Cardiac fibroblast (primary cell): ENCODE results near the gene AP2M1.
"Not testable (repeated sequence)": the region's sequence is repeated elsewhere in the genome, so short reads cannot be mapped to it uniquely, and the experiment has no call there.

ENCODE experiments used
- DNase-seq, 2 donors: peaks; one replicate each; pipeline versions ENCODE4 v3.0.0 to v3.0.0-alpha.2; 2010; ENCODE audit warnings: low read depth in 2 of 2
- H3K4me3 ChIP-seq, 2 donors: replicated peaks in 1 of 2; 1 replicate in 1 of 2; 2 replicates in 1 of 2; pipeline ENCODE4 v1.5.1; 2011; ENCODE audit warnings: low read depth in 2 of 2, low read length in 2 of 2, mild to moderate bottlenecking in 2 of 2, moderate library complexity in 1 of 2
- TF ChIP-seq, protein P1 (sequence below): IDR thresholded peaks from one replicate; pipeline ENCODE4 v1.5.1; 2011; ENCODE audit warnings: low read depth, mild to moderate bottlenecking, low read length, inconsistent platforms

AP2M1 gene

DNA sequence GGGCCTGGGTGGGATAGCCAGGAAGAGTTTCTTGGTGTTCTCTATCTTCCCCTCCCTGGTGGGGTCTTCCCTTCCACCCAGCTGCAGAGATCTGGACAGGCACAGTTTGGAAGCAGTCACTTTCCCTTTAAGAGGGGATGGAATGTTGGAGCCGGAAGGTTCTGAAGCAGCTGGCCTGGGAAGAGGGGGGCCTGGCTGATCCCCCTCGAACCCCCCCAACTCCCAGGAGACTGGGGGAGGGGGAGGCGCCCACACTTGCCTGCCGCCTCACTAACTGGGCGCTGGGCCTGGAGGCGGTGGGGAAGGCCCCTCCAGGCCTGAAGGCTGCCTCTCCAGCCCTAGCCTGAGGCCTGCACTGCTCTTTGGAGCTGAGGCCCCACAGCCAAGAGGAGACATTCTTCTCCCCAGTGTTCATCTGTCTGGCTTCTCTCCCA is 18.1 kb upstream of the AP2M1 start:
- DNase-seq: peak; percentile 71 to 86
- TF ChIP-seq, protein P1, sequence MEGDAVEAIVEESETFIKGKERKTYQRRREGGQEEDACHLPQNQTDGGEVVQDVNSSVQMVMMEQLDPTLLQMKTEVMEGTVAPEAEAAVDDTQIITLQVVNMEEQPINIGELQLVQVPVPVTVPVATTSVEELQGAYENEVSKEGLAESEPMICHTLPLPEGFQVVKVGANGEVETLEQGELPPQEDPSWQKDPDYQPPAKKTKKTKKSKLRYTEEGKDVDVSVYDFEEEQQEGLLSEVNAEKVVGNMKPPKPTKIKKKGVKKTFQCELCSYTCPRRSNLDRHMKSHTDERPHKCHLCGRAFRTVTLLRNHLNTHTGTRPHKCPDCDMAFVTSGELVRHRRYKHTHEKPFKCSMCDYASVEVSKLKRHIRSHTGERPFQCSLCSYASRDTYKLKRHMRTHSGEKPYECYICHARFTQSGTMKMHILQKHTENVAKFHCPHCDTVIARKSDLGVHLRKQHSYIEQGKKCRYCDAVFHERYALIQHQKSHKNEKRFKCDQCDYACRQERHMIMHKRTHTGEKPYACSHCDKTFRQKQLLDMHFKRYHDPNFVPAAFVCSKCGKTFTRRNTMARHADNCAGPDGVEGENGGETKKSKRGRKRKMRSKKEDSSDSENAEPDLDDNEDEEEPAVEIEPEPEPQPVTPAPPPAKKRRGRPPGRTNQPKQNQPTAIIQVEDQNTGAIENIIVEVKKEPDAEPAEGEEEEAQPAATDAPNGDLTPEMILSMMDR: no peak
- peak overlapping the region; percentile 93 to 97 for H3K4me3 ChIP-seq

DNA sequence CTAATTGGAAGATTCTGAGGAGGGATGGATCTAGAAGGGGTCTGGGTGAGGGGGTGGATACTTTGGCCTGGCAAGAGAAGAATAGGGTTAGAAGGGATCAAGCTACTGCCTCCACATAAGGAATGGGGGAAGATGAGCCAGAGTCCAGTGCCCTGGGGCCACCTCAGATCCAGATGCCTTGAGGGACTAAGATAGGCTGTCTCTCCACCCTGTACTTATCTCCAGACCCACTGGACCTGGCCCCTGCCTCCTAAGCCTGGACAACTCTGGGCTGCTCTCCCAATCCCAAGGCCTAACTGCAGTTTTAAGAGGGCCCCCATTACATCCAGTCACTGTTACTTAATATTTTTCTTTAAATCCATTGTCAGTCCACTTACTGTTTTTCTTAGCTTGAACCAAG is 17.4 kb upstream of the AP2M1 start:
- no peak for DNase-seq
- TF ChIP-seq, protein P1: no peak
- peak overlapping the region; percentile 93 to 97 for H3K4me3 ChIP-seq

DNA sequence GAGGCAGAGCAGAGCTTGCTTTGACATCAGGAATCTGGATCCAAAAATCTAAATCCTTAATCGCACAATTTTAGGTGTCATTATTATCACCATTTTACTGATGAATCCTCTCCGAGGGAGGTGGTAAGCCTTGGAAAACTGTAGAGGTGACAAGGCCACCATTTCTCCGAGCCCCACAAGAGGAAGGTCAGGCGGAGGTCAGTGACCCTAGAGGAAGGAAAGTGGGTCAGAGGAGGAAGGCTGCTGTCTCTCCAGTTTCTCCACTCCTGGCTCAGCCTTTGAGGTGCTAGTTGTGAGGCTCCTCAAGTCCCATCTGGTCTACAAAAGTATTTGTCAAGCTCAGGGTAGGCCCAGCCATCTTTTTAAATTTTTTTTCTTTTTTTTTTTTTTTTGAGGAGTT is 16.3 kb upstream of the AP2M1 start:
- DNase-seq: no peak
- TF ChIP-seq, protein P1: no peak
- H3K4me3 ChIP-seq: no peak overlapping the region

DNA sequence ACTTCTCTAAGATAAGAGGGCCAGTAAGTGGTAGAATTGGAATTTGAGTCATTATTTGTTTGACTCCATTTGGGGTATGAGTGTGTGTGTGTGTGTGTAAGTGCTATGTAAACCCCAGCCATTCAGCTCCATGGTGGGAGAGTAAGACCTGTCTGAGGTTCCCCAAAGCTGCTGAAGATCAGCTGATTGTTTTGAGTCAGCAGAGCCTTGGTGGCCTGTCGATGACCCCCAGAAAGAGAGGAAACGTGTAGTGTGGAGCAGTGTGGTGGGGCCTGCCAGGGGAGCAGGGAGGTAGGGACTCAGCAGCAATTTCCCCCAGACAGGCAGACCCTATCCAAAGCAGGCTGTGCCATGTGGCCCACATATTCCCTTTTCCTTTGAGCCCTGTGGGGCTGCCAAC is 14.2 kb upstream of the AP2M1 start:
- DNase-seq: peak; percentile 66 to 71
- H3K4me3 ChIP-seq: no peak overlapping the region
- TF ChIP-seq, protein P1: no peak

DNA sequence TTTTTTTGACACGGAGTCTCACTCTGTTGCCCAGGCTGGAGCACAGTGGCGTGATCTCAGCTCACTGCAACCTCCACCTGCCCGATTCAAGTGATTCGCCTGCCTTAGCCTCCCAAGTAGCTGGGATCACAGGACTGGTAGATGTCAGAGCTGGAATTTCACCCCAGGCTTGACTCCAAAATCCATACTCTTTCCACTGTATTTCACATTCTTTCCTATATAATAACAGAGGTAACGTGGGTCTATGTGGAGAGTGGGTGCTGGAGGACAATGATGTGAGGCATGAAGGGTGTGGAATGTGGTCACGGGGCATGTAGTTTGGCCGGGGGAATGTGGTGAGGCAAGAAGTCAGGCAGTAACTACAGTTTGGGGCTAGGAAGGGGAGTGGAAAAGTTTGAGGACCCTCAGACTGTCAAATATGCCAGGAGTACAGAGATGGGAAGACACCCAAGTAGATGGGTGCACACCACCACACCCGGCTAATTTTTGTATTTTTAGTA is 12.0 kb upstream of the AP2M1 start:
- H3K4me3 ChIP-seq, DNase-seq: not testable (repeated sequence)

DNA sequence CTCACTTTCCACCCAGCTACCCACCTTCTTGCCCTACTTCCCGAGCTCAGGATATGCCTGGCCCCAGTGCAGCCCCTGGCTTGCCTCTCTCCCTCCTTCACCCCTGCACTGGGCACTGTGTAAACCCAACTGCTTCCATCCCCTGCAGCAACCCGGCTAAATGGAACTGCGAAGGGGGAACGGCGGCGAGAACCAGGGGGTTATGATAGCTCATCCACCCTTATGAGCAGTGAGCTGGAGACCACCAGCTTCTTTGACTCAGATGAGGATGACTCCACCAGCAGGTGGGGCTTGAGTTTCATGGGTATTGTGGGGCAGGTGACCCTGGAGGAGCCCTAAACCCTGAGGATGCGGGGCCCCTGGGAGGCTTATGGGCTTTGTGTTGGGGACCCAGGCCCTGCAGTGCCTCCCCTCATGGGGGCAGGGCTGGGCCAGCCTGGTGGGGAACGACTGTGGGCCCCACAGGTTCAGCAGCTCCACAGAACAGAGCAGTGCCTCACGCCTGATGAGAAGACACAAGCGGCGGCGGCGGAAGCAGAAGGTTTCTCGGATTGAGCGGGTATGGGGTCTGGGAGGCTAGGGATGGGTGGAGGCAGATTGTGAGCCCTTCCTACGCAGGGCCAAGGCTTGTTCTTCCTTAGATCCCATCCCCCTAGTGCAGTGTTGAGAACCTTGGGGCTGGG is 9.9 kb upstream of the AP2M1 start:
- no peak for DNase-seq
- no peak overlapping the region for H3K4me3 ChIP-seq
- TF ChIP-seq, protein P1: no peak

DNA sequence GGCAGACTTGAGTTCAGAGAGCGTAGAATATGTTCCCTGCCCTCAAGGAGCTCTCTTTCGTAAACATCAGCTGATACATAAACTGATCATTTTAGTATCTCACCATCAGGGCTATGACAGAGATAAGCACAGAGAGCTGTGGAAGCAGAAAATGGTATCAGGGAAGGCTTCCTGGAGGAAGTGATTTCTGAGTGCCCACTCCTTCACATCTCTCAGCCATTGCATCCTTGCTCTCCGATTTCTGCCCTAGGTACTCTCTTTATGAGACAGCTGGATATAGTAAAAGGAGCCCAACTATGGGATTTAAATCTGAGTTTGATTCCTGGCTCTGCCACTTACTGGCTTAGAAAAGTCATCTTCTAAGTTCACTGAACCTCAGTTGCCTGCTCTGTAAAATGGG is 9.1 kb upstream of the AP2M1 start:
- H3K4me3 ChIP-seq: no peak overlapping the region
- TF ChIP-seq, protein P1: no peak
- no peak for DNase-seq
